Measurements from ENCODE around the gene KATNBL1.
"Not testable (repeated sequence)": the region's sequence is repeated elsewhere in the genome, so short reads cannot be mapped to it uniquely, and the experiment has no call there.

The KATNBL1 gene

DNA sequence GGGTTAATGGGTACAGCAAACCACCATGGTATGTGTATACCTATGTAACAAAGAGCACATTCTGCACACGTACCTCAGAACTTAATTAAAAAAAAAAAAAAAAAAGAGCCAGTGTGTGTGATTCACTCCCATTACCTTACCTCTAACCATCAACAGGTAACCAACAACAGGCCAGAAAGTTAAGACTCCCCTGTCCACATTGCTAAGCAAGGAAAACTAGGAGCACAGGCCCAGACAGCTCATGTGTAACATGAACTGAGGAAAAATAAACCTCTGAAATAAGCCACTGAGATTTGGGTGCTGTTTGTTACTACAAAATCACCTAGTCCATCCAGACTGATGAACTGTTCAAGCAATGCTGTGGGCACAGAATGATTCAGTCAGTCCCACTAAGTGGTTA, 6.0 kb downstream of the KATNBL1 start:
- no peak overlapping the region for H3K27ac ChIP-seq (ENCODE audit: low read depth, low read length)

GRCh38 chr15:34203305-34203704, 6.6 kb downstream of the KATNBL1 start:
- Histone ChIP-seq H3K36me3 (ENCODE audit: control insufficient read depth in 1 of 2, insufficient read depth in 2 of 2, low read length in 2 of 2) (no peaks in the 10 kb centered on the region), H3K4me3 (ENCODE audit: low read depth in 1 of 2, low read length in 2 of 2) (no peak overlapping the region), H3K9ac (ENCODE audit: low read depth in 1 of 2, low read length in 2 of 2) (no peak overlapping the region), H3K9me3 (ENCODE audit: control insufficient read depth in 1 of 2, low read length in 2 of 2) (no peaks in the 10 kb centered on the region), H3K27me3 (ENCODE audit: control insufficient read depth in 1 of 2, insufficient read depth in 2 of 2, low read length in 2 of 2) (no peaks in the 10 kb centered on the region), H3K27ac (ENCODE audit: low read depth, low read length) (no peak overlapping the region), H3K4me1 (ENCODE audit: control insufficient read depth in 1 of 2, insufficient read depth in 2 of 2, low read length in 2 of 2) (peaks cover 0 to 3% of the 10 kb centered on the region in 2 donors)

More for the DNA sequence above, 6.0 kb downstream of the KATNBL1 start:
- Histone ChIP-seq H3K36me3 (ENCODE audit: control insufficient read depth in 1 of 2, insufficient read depth in 2 of 2, low read length in 2 of 2) (no peaks in the 10 kb centered on the region), H3K9me3 (ENCODE audit: control insufficient read depth in 1 of 2, low read length in 2 of 2) (no peaks in the 10 kb centered on the region), H3K27me3 (ENCODE audit: control insufficient read depth in 1 of 2, insufficient read depth in 2 of 2, low read length in 2 of 2) (no peaks in the 10 kb centered on the region), H3K9ac (ENCODE audit: low read depth in 1 of 2, low read length in 2 of 2) (no peak overlapping the region), H3K4me3 (ENCODE audit: low read depth in 1 of 2, low read length in 2 of 2) (no peak overlapping the region), H3K4me1 (ENCODE audit: control insufficient read depth in 1 of 2, insufficient read depth in 2 of 2, low read length in 2 of 2) (peaks cover 5 to 9% of the 10 kb centered on the region in 2 donors)

DNA sequence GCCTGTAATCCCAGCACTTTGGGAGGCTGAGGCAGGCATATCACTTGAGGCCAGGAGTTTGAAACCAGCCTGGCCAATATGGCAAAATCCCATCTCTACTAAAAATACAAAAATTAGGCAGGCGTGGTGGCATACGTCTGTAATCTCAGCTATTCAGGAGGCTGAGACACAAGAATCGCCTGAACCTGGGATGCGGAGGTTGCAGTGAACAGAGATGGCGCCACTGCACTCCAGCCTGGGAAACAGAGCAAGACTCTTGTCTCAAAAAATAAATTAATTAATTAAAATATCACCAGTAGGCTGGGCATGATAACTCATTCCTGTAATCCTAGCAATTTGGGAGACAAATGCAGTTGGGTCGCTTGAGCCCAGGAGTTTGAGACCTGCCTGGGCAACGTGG, 16.6 kb downstream of the KATNBL1 start:
- H3K27me3 ChIP-seq (ENCODE audit: control insufficient read depth in 1 of 2, insufficient read depth in 2 of 2, low read length in 2 of 2); H3K36me3 ChIP-seq (ENCODE audit: control insufficient read depth in 1 of 2, insufficient read depth in 2 of 2, low read length in 2 of 2); H3K27ac ChIP-seq (ENCODE audit: low read depth, low read length); H3K9me3 ChIP-seq (ENCODE audit: control insufficient read depth in 1 of 2, low read length in 2 of 2); H3K4me1 ChIP-seq (ENCODE audit: control insufficient read depth in 1 of 2, insufficient read depth in 2 of 2, low read length in 2 of 2); H3K9ac ChIP-seq (ENCODE audit: low read depth in 1 of 2, low read length in 2 of 2); H3K4me3 ChIP-seq (ENCODE audit: low read depth in 1 of 2, low read length in 2 of 2): not testable (repeated sequence)

- no peaks in the 10 kb centered on the region for H3K4me1 ChIP-seq (ENCODE audit: control insufficient read depth in 1 of 2, insufficient read depth in 2 of 2, low read length in 2 of 2)
- no peak overlapping the region for H3K27ac ChIP-seq (ENCODE audit: low read depth, low read length)
- no peaks in the 10 kb centered on the region for H3K36me3 ChIP-seq (ENCODE audit: control insufficient read depth in 1 of 2, insufficient read depth in 2 of 2, low read length in 2 of 2)
- H3K9ac ChIP-seq (ENCODE audit: low read depth in 1 of 2, low read length in 2 of 2) = no peak overlapping the region
- H3K9me3 ChIP-seq (ENCODE audit: control insufficient read depth in 1 of 2, low read length in 2 of 2) = no peaks in the 10 kb centered on the region
- H3K27me3 ChIP-seq (ENCODE audit: control insufficient read depth in 1 of 2, insufficient read depth in 2 of 2, low read length in 2 of 2) = no peaks in the 10 kb centered on the region
- H3K4me3 ChIP-seq (ENCODE audit: low read depth in 1 of 2, low read length in 2 of 2) = no peak overlapping the region
Measured at GRCh38 chr15:34188711-34189110, 21.2 kb downstream of the KATNBL1 start.

DNA sequence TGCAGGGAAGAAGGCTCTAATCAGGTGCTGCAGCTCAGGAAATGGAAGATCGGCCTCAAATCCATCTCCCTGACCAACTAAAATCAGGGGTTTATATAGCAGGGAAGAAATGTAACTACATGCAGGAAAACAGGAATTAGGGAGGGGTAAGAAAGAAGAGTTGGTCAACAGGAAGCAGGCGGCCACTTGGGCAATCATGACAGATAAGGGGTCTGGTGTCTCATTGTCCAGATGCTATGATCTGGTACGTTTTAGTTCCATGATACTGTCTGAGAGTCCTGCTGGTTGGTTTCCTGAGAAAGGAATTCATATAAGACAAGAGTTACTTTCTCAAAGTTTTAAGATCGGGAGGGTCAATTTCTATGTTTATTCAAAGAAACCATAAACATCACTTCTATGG, 24.2 kb downstream of the KATNBL1 start:
- Histone ChIP-seq H3K27me3 (ENCODE audit: control insufficient read depth in 1 of 2, insufficient read depth in 2 of 2, low read length in 2 of 2) (no peaks in the 10 kb centered on the region), H3K9me3 (ENCODE audit: control insufficient read depth in 1 of 2, low read length in 2 of 2) (no peaks in the 10 kb centered on the region), H3K36me3 (ENCODE audit: control insufficient read depth in 1 of 2, insufficient read depth in 2 of 2, low read length in 2 of 2) (no peaks in the 10 kb centered on the region), H3K9ac (ENCODE audit: low read depth in 1 of 2, low read length in 2 of 2) (no peak overlapping the region), H3K4me1 (ENCODE audit: control insufficient read depth in 1 of 2, insufficient read depth in 2 of 2, low read length in 2 of 2) (no peaks in the 10 kb centered on the region), H3K4me3 (ENCODE audit: low read depth in 1 of 2, low read length in 2 of 2) (no peak overlapping the region), H3K27ac (ENCODE audit: low read depth, low read length) (no peak overlapping the region)

DNA sequence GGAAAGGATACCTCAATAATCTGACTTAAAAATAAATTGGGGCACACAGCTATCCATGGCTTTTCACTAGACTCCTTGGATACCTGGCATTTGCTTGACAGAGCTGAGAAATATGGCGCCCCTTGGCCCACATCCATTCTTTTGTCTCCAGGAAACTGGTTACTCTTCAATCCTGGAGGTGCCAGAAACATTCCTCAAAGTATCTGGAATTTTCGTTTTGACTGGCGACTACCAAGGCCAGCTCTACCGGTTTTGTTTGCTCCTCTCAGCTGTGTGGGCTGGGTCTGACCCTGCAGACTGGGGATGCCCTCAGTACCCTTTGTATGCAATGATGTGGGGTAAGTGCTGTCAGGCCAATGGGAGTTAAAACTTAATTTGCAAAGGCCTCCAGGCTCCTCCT, 27.0 kb downstream of the KATNBL1 start:
- no peak overlapping the region for H3K9ac ChIP-seq (ENCODE audit: low read depth in 1 of 2, low read length in 2 of 2)
- no peaks in the 10 kb centered on the region for H3K36me3 ChIP-seq (ENCODE audit: control insufficient read depth in 1 of 2, insufficient read depth in 2 of 2, low read length in 2 of 2)
- H3K27ac ChIP-seq (ENCODE audit: low read depth, low read length) = no peak overlapping the region
- H3K4me3 ChIP-seq (ENCODE audit: low read depth in 1 of 2, low read length in 2 of 2) = no peak overlapping the region
- H3K27me3 ChIP-seq (ENCODE audit: control insufficient read depth in 1 of 2, insufficient read depth in 2 of 2, low read length in 2 of 2) = no peaks in the 10 kb centered on the region
- no peaks in the 10 kb centered on the region for H3K9me3 ChIP-seq (ENCODE audit: control insufficient read depth in 1 of 2, low read length in 2 of 2)
- H3K4me1 ChIP-seq (ENCODE audit: control insufficient read depth in 1 of 2, insufficient read depth in 2 of 2, low read length in 2 of 2) = no peaks in the 10 kb centered on the region

DNA sequence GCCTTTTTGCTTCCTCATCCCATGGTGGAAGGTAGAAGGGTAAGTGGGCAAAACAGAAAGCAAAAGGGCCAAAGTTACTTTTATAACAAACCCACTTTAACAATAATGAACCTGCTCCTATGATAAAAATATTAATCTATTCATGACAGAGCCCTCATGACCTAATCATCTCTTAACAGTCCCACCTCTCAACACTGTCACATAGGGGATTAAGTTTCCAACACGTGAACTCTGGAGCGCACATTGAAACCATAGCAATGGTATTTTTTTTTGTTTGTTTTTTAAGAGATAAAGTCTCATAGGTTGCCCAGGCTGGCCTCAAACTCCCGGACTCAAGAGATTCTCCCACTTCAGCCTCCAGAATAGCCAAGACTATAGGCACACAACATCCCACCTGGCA, 30.7 kb downstream of the KATNBL1 start:
- Histone ChIP-seq H3K4me1 (ENCODE audit: control insufficient read depth in 1 of 2, insufficient read depth in 2 of 2, low read length in 2 of 2) (no peaks in the 10 kb centered on the region), H3K9ac (ENCODE audit: low read depth in 1 of 2, low read length in 2 of 2) (no peak overlapping the region), H3K36me3 (ENCODE audit: control insufficient read depth in 1 of 2, insufficient read depth in 2 of 2, low read length in 2 of 2) (peaks cover 0 to 3% of the 10 kb centered on the region in 2 donors), H3K27ac (ENCODE audit: low read depth, low read length) (no peak overlapping the region), H3K27me3 (ENCODE audit: control insufficient read depth in 1 of 2, insufficient read depth in 2 of 2, low read length in 2 of 2) (no peaks in the 10 kb centered on the region), H3K4me3 (ENCODE audit: low read depth in 1 of 2, low read length in 2 of 2) (no peak overlapping the region), H3K9me3 (ENCODE audit: control insufficient read depth in 1 of 2, low read length in 2 of 2) (peaks cover 2 to 3% of the 10 kb centered on the region in 2 donors)

DNA sequence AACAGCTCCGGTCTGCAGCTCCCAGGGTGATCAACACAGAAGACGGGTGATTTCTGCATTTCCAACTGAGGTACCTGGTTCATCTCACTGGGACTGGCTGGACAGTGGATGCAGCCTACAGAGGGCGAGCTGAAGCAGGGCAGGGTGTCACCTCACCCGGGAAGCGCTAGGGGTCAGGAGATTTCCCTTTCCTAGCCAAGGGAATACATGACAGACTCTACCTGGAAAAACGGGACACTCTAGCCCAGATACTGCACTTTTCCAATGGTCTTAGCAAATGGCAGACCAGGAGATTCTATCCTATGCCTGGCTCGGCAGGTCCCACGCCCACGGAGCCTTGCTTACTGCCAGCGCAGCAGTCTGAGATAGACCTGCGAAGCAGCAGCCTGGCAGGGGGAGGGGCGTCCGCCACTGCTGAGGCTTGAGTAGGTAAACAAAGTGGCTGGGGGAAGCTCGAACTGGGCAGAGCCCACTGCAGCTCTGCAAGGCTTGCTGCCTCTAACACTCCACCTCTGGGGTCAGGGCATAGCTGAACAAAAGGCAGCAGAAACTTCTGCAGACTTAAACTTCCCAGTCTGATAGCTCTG, 43.8 kb downstream of the KATNBL1 start:
- not testable (repeated sequence) for H3K27me3 ChIP-seq (ENCODE audit: control insufficient read depth in 1 of 2, insufficient read depth in 2 of 2, low read length in 2 of 2); H3K4me1 ChIP-seq (ENCODE audit: control insufficient read depth in 1 of 2, insufficient read depth in 2 of 2, low read length in 2 of 2)

DNA sequence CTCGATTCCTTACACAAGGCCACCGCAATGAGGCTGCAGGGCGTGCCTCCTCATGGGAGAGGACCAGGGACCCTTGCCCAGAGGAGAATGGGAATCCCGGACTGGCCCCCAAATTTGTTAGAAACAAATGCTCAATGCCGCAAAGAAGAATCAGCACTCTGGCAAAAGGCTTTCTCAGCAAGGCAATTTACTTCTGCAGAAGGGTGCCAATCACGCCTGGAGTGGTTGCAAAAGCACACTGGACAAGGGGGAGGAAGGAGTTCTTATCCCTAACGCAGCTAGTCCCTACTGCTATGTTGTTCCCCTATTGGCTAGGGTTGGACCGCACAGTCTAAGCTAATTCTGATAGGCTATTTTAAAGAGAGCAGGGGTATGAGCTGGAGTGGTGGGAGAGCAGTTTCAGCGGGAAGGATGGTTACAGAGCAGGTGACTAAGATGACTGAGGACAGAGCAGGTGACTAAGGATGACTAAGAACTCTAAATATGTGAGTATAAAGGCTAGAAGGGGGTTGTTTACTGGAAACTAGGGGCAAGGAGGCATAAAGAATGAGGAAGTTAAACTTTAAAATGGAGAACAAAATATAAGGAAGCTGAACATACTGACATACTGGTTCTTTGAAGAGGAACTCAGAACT, 48.5 kb downstream of the KATNBL1 start:
- Histone ChIP-seq H3K36me3 (ENCODE audit: control insufficient read depth in 1 of 2, insufficient read depth in 2 of 2, low read length in 2 of 2) (peaks cover 16 to 28% of the 10 kb centered on the region in 2 donors), H3K27me3 (ENCODE audit: control insufficient read depth in 1 of 2, insufficient read depth in 2 of 2, low read length in 2 of 2) (no peaks in the 10 kb centered on the region), H3K27ac (ENCODE audit: low read depth, low read length) (no peak overlapping the region), H3K9me3 (ENCODE audit: control insufficient read depth in 1 of 2, low read length in 2 of 2) (peaks cover 18 to 26% of the 10 kb centered on the region in 2 donors), H3K4me1 (ENCODE audit: control insufficient read depth in 1 of 2, insufficient read depth in 2 of 2, low read length in 2 of 2) (no peaks in the 10 kb centered on the region), H3K9ac (ENCODE audit: low read depth in 1 of 2, low read length in 2 of 2) (no peak overlapping the region), H3K4me3 (ENCODE audit: low read depth in 1 of 2, low read length in 2 of 2) (peak overlapping the region in 1 of 2 donors; percentile 23)

More for the DNA sequence above, 43.8 kb downstream of the KATNBL1 start:
- not testable (repeated sequence) for H3K4me3 ChIP-seq (ENCODE audit: low read depth in 1 of 2, low read length in 2 of 2); H3K9ac ChIP-seq (ENCODE audit: low read depth in 1 of 2, low read length in 2 of 2); H3K27ac ChIP-seq (ENCODE audit: low read depth, low read length)
- H3K36me3 ChIP-seq (ENCODE audit: control insufficient read depth in 1 of 2, insufficient read depth in 2 of 2, low read length in 2 of 2) = peaks cover 8 to 15% of the 10 kb centered on the region in 2 donors
- peaks cover 14 to 17% of the 10 kb centered on the region in 2 donors for H3K9me3 ChIP-seq (ENCODE audit: control insufficient read depth in 1 of 2, low read length in 2 of 2)

DNA sequence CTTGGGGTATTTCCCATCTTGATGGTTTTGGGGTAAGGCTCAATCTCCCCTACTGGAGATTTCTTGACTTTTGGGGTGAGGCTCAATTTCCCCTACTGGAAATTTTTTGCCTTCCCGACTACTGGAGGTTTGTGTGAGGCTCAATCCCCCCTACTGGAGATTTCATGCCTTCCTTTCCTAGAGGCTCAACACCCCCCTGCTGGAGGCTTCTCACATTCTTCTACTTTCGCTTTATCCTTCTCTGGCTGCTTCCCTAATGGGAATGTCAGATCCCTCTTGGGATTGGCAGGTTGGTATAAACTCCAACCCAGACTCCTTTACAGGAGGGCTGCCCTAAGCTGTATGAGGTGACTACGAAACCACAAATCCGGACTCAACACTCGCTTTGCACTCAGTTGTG, 49.2 kb downstream of the KATNBL1 start:
- H3K36me3 ChIP-seq (ENCODE audit: control insufficient read depth in 1 of 2, insufficient read depth in 2 of 2, low read length in 2 of 2) = peaks cover 20 to 33% of the 10 kb centered on the region in 2 donors
- no peaks in the 10 kb centered on the region for H3K4me1 ChIP-seq (ENCODE audit: control insufficient read depth in 1 of 2, insufficient read depth in 2 of 2, low read length in 2 of 2)
- H3K4me3 ChIP-seq (ENCODE audit: low read depth in 1 of 2, low read length in 2 of 2) = no peak overlapping the region
- peaks cover 20 to 33% of the 10 kb centered on the region in 2 donors for H3K9me3 ChIP-seq (ENCODE audit: control insufficient read depth in 1 of 2, low read length in 2 of 2)
- no peak overlapping the region for H3K9ac ChIP-seq (ENCODE audit: low read depth in 1 of 2, low read length in 2 of 2)
- no peak overlapping the region for H3K27ac ChIP-seq (ENCODE audit: low read depth, low read length)
- H3K27me3 ChIP-seq (ENCODE audit: control insufficient read depth in 1 of 2, insufficient read depth in 2 of 2, low read length in 2 of 2) = no peaks in the 10 kb centered on the region
